IMR-90 (cell line): Measurements from ENCODE around the gene TMEM263. TPM values are rescaled to one million over a fixed set of nuclear protein-coding genes. Genes with fewer than 3 reads are reported as not detected.

Experiments used
- ATAC-seq: fragments of 200-7000 bp; cut with Tn5 transposase; 2 replicates; pipeline ENCODE4 v1.9.1; 2020; ENCODE audit warnings: low read depth, mild to moderate bottlenecking, moderate library complexity
- Bru-seq: library from RNA; stranded (reverse); fragments of 400-500 nt; gene quantifications from one replicate; lab custom pipeline; 2021; lab: Mats Ljungman, UMichigan
- BruChase-seq, 2 experiments: library from RNA; stranded (reverse); fragments of 400-500 nt; gene quantifications; one replicate each; lab custom pipeline; 2021; lab: Mats Ljungman, UMichigan
- BruUV-seq: library from RNA; stranded (reverse); fragments of 400-500 nt; replicated peaks from 2 replicates; lab custom pipeline; 2021; lab: Mats Ljungman, UMichigan
- CTCF ChIA-PET: fragments of 300-600 bp; formaldehyde crosslinking; extraction: SDS; loops from one replicate; lab custom pipeline; 2021; ENCODE audit warnings: antibody characterized with exemption; lab: Yijun Ruan, JAX
- POLR2A ChIA-PET: fragments of 300-600 bp; sonication (Branson Sonifier 250); formaldehyde crosslinking; loops from one replicate; lab custom pipeline; 2022; ENCODE audit warnings: antibody characterized with exemption; ENCODE audit not compliant: unreplicated experiment; lab: Charles Lee
- DNase-seq: peaks from one replicate; pipeline ENCODE4 v3.0.0; 2013
- H2AFZ ChIP-seq: replicated peaks from 2 replicates; pipeline ENCODE3; 2013; ENCODE audit warnings: low read length, mild to moderate bottlenecking; ENCODE audit not compliant: poor library complexity
- H2AK5ac ChIP-seq: 2 replicates; pipeline ENCODE4 v1.6.1; 2013; ENCODE audit warnings: low read depth, low read length, inconsistent platforms
- H2AK9ac ChIP-seq: replicated peaks from 2 replicates; pipeline ENCODE3; 2013; ENCODE audit warnings: mild to moderate bottlenecking, low read depth, low read length, moderate library complexity; ENCODE audit not compliant: poor library complexity
- H2BK120ac ChIP-seq: 2 replicates; pipeline ENCODE4 v1.6.1; 2013; ENCODE audit warnings: low read depth, low read length, inconsistent platforms
- H2BK15ac ChIP-seq: 3 replicates; pipeline ENCODE4 v1.6.1; 2013; ENCODE audit warnings: low read depth, low read length, inconsistent platforms
- H2BK20ac ChIP-seq: 2 replicates; pipeline ENCODE4 v1.6.1; 2013; ENCODE audit warnings: low read depth, mild to moderate bottlenecking, inconsistent platforms, low read length, moderate library complexity
- H2BK5ac ChIP-seq: 2 replicates; pipeline ENCODE4 v1.6.1; 2013; ENCODE audit warnings: mild to moderate bottlenecking, low read depth, low read length, inconsistent platforms; ENCODE audit not compliant: poor library complexity, severe bottlenecking
- H3K14ac ChIP-seq: replicated peaks from 2 replicates; pipeline ENCODE4 v1.6.1; 2013; ENCODE audit warnings: low read depth, low read length, inconsistent platforms
- H3K18ac ChIP-seq: 2 replicates; pipeline ENCODE4 v1.6.1; 2013; ENCODE audit warnings: low read depth, low read length, control low read depth
- H3K23ac ChIP-seq: 2 replicates; pipeline ENCODE4 v1.6.1; 2013; ENCODE audit warnings: low read depth, low read length, inconsistent platforms
- H3K27ac ChIP-seq: 2 replicates; pipeline ENCODE4 v1.5.1; 2013; ENCODE audit warnings: mild to moderate bottlenecking, control low read depth, low read length; ENCODE audit not compliant: insufficient read depth
- H3K27me3 ChIP-seq: 2 replicates; pipeline ENCODE4 v1.6.1; 2013; ENCODE audit warnings: low read length; ENCODE audit not compliant: control insufficient read depth, insufficient read depth
- H3K36me3 ChIP-seq: 2 replicates; pipeline ENCODE4 v1.6.1; 2013; ENCODE audit warnings: low read length, mixed read lengths; ENCODE audit not compliant: control insufficient read depth, insufficient read depth
- H3K4ac ChIP-seq: 2 replicates; pipeline ENCODE4 v1.6.1; 2013; ENCODE audit warnings: low read depth, low read length, inconsistent platforms
- H3K4me1 ChIP-seq: 2 replicates; pipeline ENCODE4 v1.6.1; 2013; ENCODE audit warnings: low read length, mixed read lengths; ENCODE audit not compliant: control insufficient read depth, insufficient read depth
- H3K4me2 ChIP-seq: 2 replicates; pipeline ENCODE4 v1.6.1; 2013; ENCODE audit warnings: low read depth, mild to moderate bottlenecking, control low read depth, low read length, moderate library complexity
- H3K4me3 ChIP-seq: 2 replicates; pipeline ENCODE4 v1.5.1; 2013; ENCODE audit warnings: low read depth, mild to moderate bottlenecking, control low read depth, low read length, moderate library complexity; ENCODE audit not compliant: insufficient read depth
- H3K56ac ChIP-seq: 2 replicates; pipeline ENCODE4 v1.6.1; 2013; ENCODE audit warnings: low read length, inconsistent platforms; ENCODE audit not compliant: insufficient read depth; ENCODE audit errors: extremely low read depth
- H3K79me1 ChIP-seq, 2 experiments: 2 replicates each; pipeline ENCODE4 v1.6.1; 2013; ENCODE audit warnings: low read length in 2 of 2, inconsistent platforms in 1 of 2, low read depth in 1 of 2
- H3K9ac ChIP-seq: 2 replicates; pipeline ENCODE4 v1.6.1; 2013; ENCODE audit warnings: low read depth, low read length, control low read depth
- H3K9me1 ChIP-seq: 2 replicates; pipeline ENCODE4 v1.6.1; 2013; ENCODE audit warnings: low read length, inconsistent platforms; ENCODE audit not compliant: insufficient read depth
- H3K9me3 ChIP-seq: 2 replicates; pipeline ENCODE4 v1.6.1; 2013; ENCODE audit warnings: low read length; ENCODE audit not compliant: control insufficient read depth, insufficient read depth
- H4K20me1 ChIP-seq: 2 replicates; pipeline ENCODE4 v1.6.1; 2013; ENCODE audit warnings: low read length, inconsistent platforms; ENCODE audit not compliant: insufficient read depth
- H4K5ac ChIP-seq: 2 replicates; pipeline ENCODE4 v1.6.1; 2013; ENCODE audit warnings: mild to moderate bottlenecking, low read depth, low read length, control low read depth
- H4K8ac ChIP-seq, 2 experiments: 2 replicates each; pipeline ENCODE4 v1.6.1; 2013; ENCODE audit warnings: low read depth in 2 of 2, low read length in 2 of 2, control low read depth in 1 of 2, inconsistent platforms in 1 of 2
- H4K91ac ChIP-seq: 2 replicates; pipeline ENCODE4 v1.6.1; 2013; ENCODE audit warnings: low read depth, low read length, inconsistent platforms; ENCODE audit not compliant: insufficient read depth
- BHLHE40 ChIP-seq: fragments of 150-350 bp; IDR thresholded peaks from 2 replicates; pipeline ENCODE4 v1.6.1; 2016; ENCODE audit warnings: mild to moderate bottlenecking, low read depth, low read length
- CEBPB ChIP-seq: IDR thresholded peaks from 2 replicates; pipeline ENCODE4 v1.6.1; 2012; ENCODE audit warnings: low read depth, low read length, improper control_type of control experiment
- MAFK ChIP-seq: IDR thresholded peaks from 2 replicates; pipeline ENCODE4 v1.6.1; 2012; ENCODE audit warnings: low read depth, low read length, improper control_type of control experiment
- MAZ ChIP-seq: IDR thresholded peaks from 2 replicates; pipeline ENCODE4 v1.6.1; 2012; ENCODE audit warnings: low read depth, mild to moderate bottlenecking, low read length, improper control_type of control experiment, moderate library complexity, borderline replicate concordance
- MXI1 ChIP-seq: IDR thresholded peaks from 2 replicates; pipeline ENCODE4 v1.6.1; 2012; ENCODE audit warnings: low read depth, mild to moderate bottlenecking, low read length, moderate library complexity, borderline replicate concordance
- POLR2A ChIP-seq: IDR thresholded peaks from 2 replicates; pipeline ENCODE4 v1.6.1; 2012; ENCODE audit warnings: mild to moderate bottlenecking, low read depth, low read length
- RAD21 ChIP-seq: IDR thresholded peaks from 2 replicates; pipeline ENCODE4 v1.6.1; 2012; ENCODE audit warnings: low read length, improper control_type of control experiment
- RCOR1 ChIP-seq: IDR thresholded peaks from 2 replicates; pipeline ENCODE4 v1.6.1; 2012; ENCODE audit warnings: mild to moderate bottlenecking, low read length, improper control_type of control experiment; ENCODE audit not compliant: insufficient replicate concordance
- RFX5 ChIP-seq: IDR thresholded peaks from 2 replicates; pipeline ENCODE4 v1.8.0; 2012; ENCODE audit warnings: low read depth, mild to moderate bottlenecking, low read length, moderate library complexity
- SMC3 ChIP-seq: fragments of 150-350 bp; IDR thresholded peaks from 2 replicates; pipeline ENCODE4 v1.6.1; 2016; ENCODE audit warnings: low read depth, mild to moderate bottlenecking, antibody characterized with exemption, low read length, moderate library complexity
- WGBS, 2 experiments: methylation state at CpG; one replicate each; pipeline versions ENCODE4 v1.1.5 to v1.1.7; 2013; ENCODE audit warnings: missing lambda C conversion rate in 2 of 2; ENCODE audit not compliant: insufficient read length in 1 of 2; ENCODE audit errors: extremely low coverage in 2 of 2; 5-methylcytosine and 5-hydroxymethylcytosine counted together
- dilution Hi-C: fragments of 300-500 bp; cut with HindIII; formaldehyde crosslinking; loops from one replicate; pipeline ENCODE4 v1.14.3; 2018; ENCODE audit warnings: low sequenced_read_pairs; ENCODE audit not compliant: unreplicated experiment
- in situ Hi-C: fragments of 300-500 bp; cut with MboI; formaldehyde crosslinking; loops from 3 replicates; pipeline ENCODE4 v1.14.3; 2019; ENCODE audit warnings: low sequenced_read_pairs, inconsistent platforms, mixed read lengths
- intact Hi-C: fragments of 100-400 bp; cut with micrococcal nuclease; formaldehyde crosslinking; loops from 2 replicates; pipeline ENCODE4 v1.10.0; 2022
- long read RNA-seq: library from polyadenylated mRNA; unstranded; transcript quantifications from one replicate; pipeline ENCODE4 v2.0.0, GENCODE V29; 2021; ENCODE audit not compliant: unreplicated experiment
- polyA plus RNA-seq, 3 experiments: library from polyadenylated mRNA; depleted of rRNA; stranded (reverse); fragments of >200 nt; gene quantifications; 2 replicates each; pipeline ENCODE4 v1.2.3, GENCODE V29; 2012; ENCODE audit warnings: low replicate concordance in 1 of 3
- total RNA-seq: library from RNA; depleted of rRNA; stranded (reverse); fragments of >200 nt; gene quantifications from 2 replicates; pipeline ENCODE4 v1.2.3, GENCODE V29; 2012; rRNA removed
- TF ChIP-seq, protein P1 (sequence below): fragments of 150-350 bp; IDR thresholded peaks from 2 replicates; pipeline ENCODE4 v1.6.1; 2016; ENCODE audit warnings: low read depth, mild to moderate bottlenecking, low read length, moderate library complexity, borderline replicate concordance
- TF ChIP-seq, protein P2 (sequence below): fragments of 150-350 bp; IDR thresholded peaks from 2 replicates; pipeline ENCODE4 v1.6.1; 2017; ENCODE audit warnings: mild to moderate bottlenecking, antibody characterized with exemption, low read length, low read depth

TMEM263 gene
- total RNA-seq (99.7 and 154 TPM in 2 replicates), polyA plus RNA-seq (2012; rRNA removed) (43.1 and 47.9 TPM in 2 replicates), Bru-seq, nascent RNA (percentile 99 among the genes with signal in this experiment), BruChase-seq, experiment 1, labeled RNA remaining after a 6-hour chase (percentile 99 among the genes with signal in this experiment), BruChase-seq, experiment 2, labeled RNA remaining after a 2-hour chase (percentile 99 among the genes with signal in this experiment)
- 15.0 and 17.6 TPM in 2 replicates for polyA plus RNA-seq (2012; cell fraction: cytosol; rRNA removed)
- 7.6 and 59.5 TPM in 2 replicates for polyA plus RNA-seq (2012; cell fraction: nucleus; rRNA removed; ENCODE audit: low replicate concordance)
- long read RNA-seq, transcript TMEM263-202 (3 exons, 833 nt), result minor isoform, 6 of 209 reads
- long read RNA-seq, transcript TMEM263-203 (5 exons, 811 nt), result minor isoform, 9 of 209 reads
- long read RNA-seq, transcript TMEM263-201 (4 exons, 3,362 nt), result major isoform, 98 of 209 reads
- long read RNA-seq, transcript TMEM263-204 (3 exons, 3,349 nt), result minor isoform, 69 of 209 reads
- long read RNA-seq, partial matches to known transcripts, result 15 of 209 reads
- long read RNA-seq, other reads (novel, unspliced or antisense), result 5 of 209 reads

- POLR2A ChIA-PET, result interaction anchor here (0.5 to 1.5 kb wide), 5 partner anchors 10 to 208 kb away, joined by 3 to 5 read pairs (median 4); no protein-coding TSS in a partner anchor
- Histone ChIP-seq H3K4me1 (peaks cover 4% of the 10 kb centered on the region), H3K27me3 (no peaks in the 10 kb centered on the region), H3K27ac (peak within 1 kb of the TSS; percentile 90), H4K5ac (peak within 1 kb of the TSS; percentile 78), H3K4me3 (peak within 1 kb of the TSS; percentile 85), H3K14ac (peak within 1 kb of the TSS; percentile 99), H3K56ac (peak within 1 kb of the TSS; percentile 82), H2AK5ac (peak within 1 kb of the TSS; percentile 72), H4K20me1 (peaks cover 31% of the 10 kb centered on the region), H3K9me1 (no peaks in the 10 kb centered on the region), H3K9me3 (no peaks in the 10 kb centered on the region), H3K36me3 (peaks cover 5% of the 10 kb centered on the region; the same call in 1 of the 2 replicates), H3K9ac (peak within 1 kb of the TSS; percentile 94), H2BK20ac (no peak within 1 kb of the TSS), H2BK120ac (peak within 1 kb of the TSS; percentile 56), H4K8ac (peak within 1 kb of the TSS; percentile 78 to 85), H2BK5ac (peak within 1 kb of the TSS; percentile 94), H3K23ac (peak within 1 kb of the TSS; percentile 91), H3K4me2 (peak within 1 kb of the TSS; percentile 96), H2BK15ac (peak within 1 kb of the TSS; percentile 27; the same call in 1 of the 3 replicates), H3K79me1 (peaks cover 8 to 20% of the 10 kb centered on the region in 2 experiments), H4K91ac (peak within 1 kb of the TSS; percentile 91), H3K18ac (peak within 1 kb of the TSS; percentile 68), H3K4ac (peak within 1 kb of the TSS; percentile 95), H2AK9ac (peak within 1 kb of the TSS; percentile 100), H2AFZ (peak within 1 kb of the TSS; percentile 91)
- ATAC-seq (peak; percentile 86), DNase-seq (peak; percentile 95)
- 0% methylated on average over 31 of the region's 88 CpGs; no CpG with 5 or more reads in 1 of the 2 experiments for WGBS, 2 experiments
- BruUV-seq, result no TSS peak
- in situ Hi-C loops (no loop called here), intact Hi-C loops (loop anchor here (1.0 kb wide), 2 partner anchors 137 to 181 kb away; partner anchors contain the start of gene RIC8B), dilution Hi-C loops (no loop called here)
- CTCF ChIA-PET, result interaction anchor here (1.3 kb wide), 1 partner anchor 149 kb away, joined by 4 read pairs; no protein-coding TSS in a partner anchor
- TF ChIP-seq MXI1 (0 out of 2 replicates have a peak, but pooled peaks have one; percentile 27), POLR2A (peak; percentile 97), SMC3 (no peak), RCOR1 (no peak), RFX5 (no peak), MAZ (peak; percentile 90; the same call in 1 of the 2 replicates), MAFK (no peak), CEBPB (no peak), RAD21 (no peak), BHLHE40 (peak; percentile 9; the same call in 1 of the 2 replicates)
- TF ChIP-seq, protein P1, sequence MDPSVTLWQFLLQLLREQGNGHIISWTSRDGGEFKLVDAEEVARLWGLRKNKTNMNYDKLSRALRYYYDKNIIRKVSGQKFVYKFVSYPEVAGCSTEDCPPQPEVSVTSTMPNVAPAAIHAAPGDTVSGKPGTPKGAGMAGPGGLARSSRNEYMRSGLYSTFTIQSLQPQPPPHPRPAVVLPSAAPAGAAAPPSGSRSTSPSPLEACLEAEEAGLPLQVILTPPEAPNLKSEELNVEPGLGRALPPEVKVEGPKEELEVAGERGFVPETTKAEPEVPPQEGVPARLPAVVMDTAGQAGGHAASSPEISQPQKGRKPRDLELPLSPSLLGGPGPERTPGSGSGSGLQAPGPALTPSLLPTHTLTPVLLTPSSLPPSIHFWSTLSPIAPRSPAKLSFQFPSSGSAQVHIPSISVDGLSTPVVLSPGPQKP, result no peak
- TF ChIP-seq, protein P2, sequence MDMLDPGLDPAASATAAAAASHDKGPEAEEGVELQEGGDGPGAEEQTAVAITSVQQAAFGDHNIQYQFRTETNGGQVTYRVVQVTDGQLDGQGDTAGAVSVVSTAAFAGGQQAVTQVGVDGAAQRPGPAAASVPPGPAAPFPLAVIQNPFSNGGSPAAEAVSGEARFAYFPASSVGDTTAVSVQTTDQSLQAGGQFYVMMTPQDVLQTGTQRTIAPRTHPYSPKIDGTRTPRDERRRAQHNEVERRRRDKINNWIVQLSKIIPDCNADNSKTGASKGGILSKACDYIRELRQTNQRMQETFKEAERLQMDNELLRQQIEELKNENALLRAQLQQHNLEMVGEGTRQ, result no peak
Observed at GRCh38 chr12:106955377-106956047, at the start of gene TMEM263. TSS of gene TMEM263 (plus strand) at chr12:106955907. CDS start at chr12:106967117, 11,210 bp downstream.
